ENCODE data around the gene SEC23IP.

The SEC23IP gene

GRCh38 chr10:119973281-119973680, 80.8 kb downstream of the SEC23IP start:
- no peak overlapping the region for H3K4me3 ChIP-seq (ENCODE audit: low read depth, low read length)
- no peak for DNase-seq (ENCODE audit: low read depth)
- no peak for TF ChIP-seq CTCF (IDR thresholded peaks at IDR 0.05; ENCODE audit: low read depth, low read length, missing control alignments)

GRCh38 chr10:119976421-119976820, 83.9 kb downstream of the SEC23IP start:
- no peak for TF ChIP-seq CTCF (IDR thresholded peaks at IDR 0.05; ENCODE audit: low read depth, low read length, missing control alignments)
- no peak for DNase-seq (ENCODE audit: low read depth)

GRCh38 chr10:119980956-119981750, 88.6 kb downstream of the SEC23IP start:
- DNase-seq (ENCODE audit: low read depth), result no peak
- no peak overlapping the region for H3K4me3 ChIP-seq (ENCODE audit: low read depth, low read length)
- TF ChIP-seq CTCF (IDR thresholded peaks at IDR 0.05; ENCODE audit: low read depth, low read length, missing control alignments), result no peak

More at GRCh38 chr10:119976421-119976820, 83.9 kb downstream of the SEC23IP start:
- no peak overlapping the region for H3K4me3 ChIP-seq (ENCODE audit: low read depth, low read length)

GRCh38 chr10:119981826-119982225, 89.3 kb downstream of the SEC23IP start:
- no peak overlapping the region for H3K4me3 ChIP-seq (ENCODE audit: low read depth, low read length)
- no peak for TF ChIP-seq CTCF (IDR thresholded peaks at IDR 0.05; ENCODE audit: low read depth, low read length, missing control alignments)
- DNase-seq (ENCODE audit: low read depth), result no peak

GRCh38 chr10:119988333-119988732, 95.8 kb downstream of the SEC23IP start:
- no peak overlapping the region for H3K4me3 ChIP-seq (ENCODE audit: low read depth, low read length)
- no peak for TF ChIP-seq CTCF (IDR thresholded peaks at IDR 0.05; ENCODE audit: low read depth, low read length, missing control alignments)
- DNase-seq (ENCODE audit: low read depth), result no peak

- TF ChIP-seq CTCF (IDR thresholded peaks at IDR 0.05; ENCODE audit: low read depth, low read length, missing control alignments), result no peak
- DNase-seq (ENCODE audit: low read depth), result no peak
- no peak overlapping the region for H3K4me3 ChIP-seq (ENCODE audit: low read depth, low read length)
Observed at GRCh38 chr10:119989966-119990365, 97.4 kb downstream of the SEC23IP start.

- no peak for TF ChIP-seq CTCF (IDR thresholded peaks at IDR 0.05; ENCODE audit: low read depth, low read length, missing control alignments)
- H3K4me3 ChIP-seq (ENCODE audit: low read depth, low read length), result no peak overlapping the region
- no peak for DNase-seq (ENCODE audit: low read depth)
Observed at GRCh38 chr10:119991066-119991465, 98.5 kb downstream of the SEC23IP start.

All from GM12864 (cell line).